ENCODE data around the gene TRAPPC3. TPM values are rescaled to one million over a fixed set of nuclear protein-coding genes. Genes with fewer than 3 reads are reported as not detected.

Gene TRAPPC3
- 59.4 and 90.6 TPM in 2 replicates for total RNA-seq

DNA sequence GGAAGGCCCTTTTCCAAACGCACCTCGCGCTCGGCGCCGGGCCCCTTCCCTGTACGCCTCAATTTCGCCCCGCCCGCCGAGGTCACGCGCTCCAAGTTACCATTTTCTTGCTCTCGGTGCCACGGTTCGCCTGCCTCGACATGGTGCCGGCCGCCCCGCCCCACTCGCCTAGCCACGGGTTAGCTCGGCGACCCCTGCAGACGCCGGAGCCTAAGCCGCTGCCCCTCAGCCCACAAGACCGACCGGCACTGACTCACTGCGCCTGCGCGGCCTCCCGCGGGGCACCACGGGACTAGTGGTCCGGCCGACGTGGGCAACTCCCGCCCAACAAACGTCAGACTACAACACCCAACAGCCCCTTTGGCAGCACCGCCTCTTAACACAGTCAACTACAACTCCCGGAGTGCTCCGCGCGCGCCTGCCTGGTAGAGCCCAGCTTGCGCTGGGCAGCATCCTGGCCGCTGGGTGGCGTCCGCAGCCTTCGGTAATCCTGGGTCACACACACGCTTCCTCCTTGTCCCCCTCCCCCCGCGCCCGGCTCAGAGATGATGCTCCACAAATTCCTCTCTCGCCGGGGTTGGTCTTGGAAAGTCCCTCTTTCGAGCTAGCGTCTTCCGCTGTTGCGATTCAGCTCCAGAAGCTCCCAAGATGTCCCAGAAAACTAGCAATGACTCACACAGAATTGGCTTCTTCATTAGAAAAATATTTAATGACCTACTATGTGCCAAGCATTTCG, at the start of gene TRAPPC3:
Gene TRAPPC3 (minus strand): TSS at position 250 of the 736 bp plus-strand sequence. CDS start 108 bp downstream, at position 142.

DNA sequence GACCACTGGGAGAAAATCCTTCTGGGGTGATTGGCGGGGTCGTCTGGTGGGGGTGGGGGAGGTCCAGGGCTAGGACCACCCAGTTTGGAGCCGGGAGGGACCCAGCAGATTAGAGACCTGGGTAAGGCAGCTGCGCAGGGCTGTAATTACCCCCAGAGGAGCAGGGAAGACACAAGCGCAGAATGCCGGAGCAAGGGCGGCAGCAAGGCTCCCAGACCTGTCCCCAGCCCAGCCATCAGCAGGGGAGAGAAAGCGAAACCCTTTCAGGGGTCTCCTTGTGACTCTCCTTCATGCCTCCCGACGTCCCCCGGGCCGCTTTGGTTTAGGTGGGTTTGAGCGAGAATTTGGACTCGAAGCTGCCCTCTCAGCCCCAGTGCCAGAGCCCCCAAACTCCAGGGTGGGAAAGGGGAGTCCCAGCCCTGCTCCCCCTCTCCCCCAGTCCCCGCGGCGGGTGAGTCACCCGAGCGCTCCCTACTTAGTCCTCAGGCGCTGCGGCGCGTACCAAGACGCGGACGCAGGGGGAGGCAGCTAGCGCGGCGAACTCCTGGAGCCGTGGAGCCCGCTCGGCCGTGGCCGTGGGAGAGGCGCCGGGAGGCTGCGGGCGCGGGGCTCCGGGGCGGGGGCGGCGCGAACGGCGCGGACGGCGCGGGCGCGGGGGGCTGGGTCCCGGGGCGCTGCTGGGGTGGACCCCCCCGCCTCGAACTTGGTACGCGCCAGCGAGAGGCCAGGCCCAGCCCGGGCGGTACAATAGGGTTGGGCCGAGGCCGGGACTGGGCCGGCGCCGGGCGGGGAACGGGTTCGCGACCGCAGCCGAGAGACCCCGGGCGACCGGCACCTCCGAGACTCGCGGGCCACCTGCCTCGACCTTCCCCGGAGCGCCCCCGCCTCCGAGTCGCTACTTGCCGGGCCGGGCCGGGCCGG, 6.4 kb upstream of the TRAPPC3 start, which contains the start of gene MAP7D1:
Gene MAP7D1 (plus strand): TSS at position 753 of the 921 bp plus-strand sequence. CDS start 258 bp downstream, outside the sequence.

DNA sequence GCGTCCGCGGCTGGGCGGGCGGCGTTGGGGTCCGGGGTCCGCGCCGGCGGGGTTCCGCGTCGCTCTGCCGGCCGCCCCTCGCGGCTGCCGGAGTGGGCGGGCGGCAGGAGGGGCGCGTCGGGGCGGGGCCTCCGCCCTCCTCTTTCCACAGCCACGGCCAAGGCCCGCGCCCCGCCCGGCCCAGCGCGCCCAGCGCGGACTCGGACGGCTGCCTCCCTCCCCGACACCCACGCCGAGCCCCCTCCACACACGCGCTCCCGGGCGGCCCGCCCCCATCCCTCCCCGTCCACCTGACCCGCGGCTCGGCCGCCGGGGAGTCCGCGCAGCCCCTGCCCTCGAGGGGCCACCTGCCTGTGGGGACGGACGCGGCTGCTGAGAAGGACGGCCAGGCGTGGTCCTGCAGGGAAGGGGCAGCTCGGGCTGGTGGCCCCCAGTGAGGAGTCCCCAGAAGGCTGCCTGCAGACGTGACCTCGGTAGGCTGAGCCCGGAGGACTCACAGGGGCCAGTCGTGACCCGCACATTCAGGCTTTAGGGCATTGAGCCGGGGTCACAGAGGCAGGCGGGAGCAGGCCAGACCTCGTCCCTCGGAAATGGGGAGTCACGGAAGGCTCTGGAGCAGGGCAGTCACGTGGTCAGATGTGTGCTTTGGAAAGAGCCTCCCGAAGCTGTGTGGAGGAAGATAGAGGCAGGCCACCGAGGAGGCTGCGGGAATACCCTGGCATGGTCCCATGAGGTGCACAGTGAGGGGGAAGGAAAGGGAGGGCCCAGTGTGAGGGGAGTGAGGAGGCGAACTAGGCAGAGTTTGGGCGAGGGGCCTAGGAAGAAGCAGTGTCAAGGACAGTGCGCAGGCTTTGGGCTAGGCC, 23.9 kb downstream of the TRAPPC3 start, which contains the start of gene COL8A2:
Gene COL8A2 (minus strand): TSS at position 94 of the 863 bp plus-strand sequence. CDS start 24,980 bp downstream, outside the sequence.

DNA sequence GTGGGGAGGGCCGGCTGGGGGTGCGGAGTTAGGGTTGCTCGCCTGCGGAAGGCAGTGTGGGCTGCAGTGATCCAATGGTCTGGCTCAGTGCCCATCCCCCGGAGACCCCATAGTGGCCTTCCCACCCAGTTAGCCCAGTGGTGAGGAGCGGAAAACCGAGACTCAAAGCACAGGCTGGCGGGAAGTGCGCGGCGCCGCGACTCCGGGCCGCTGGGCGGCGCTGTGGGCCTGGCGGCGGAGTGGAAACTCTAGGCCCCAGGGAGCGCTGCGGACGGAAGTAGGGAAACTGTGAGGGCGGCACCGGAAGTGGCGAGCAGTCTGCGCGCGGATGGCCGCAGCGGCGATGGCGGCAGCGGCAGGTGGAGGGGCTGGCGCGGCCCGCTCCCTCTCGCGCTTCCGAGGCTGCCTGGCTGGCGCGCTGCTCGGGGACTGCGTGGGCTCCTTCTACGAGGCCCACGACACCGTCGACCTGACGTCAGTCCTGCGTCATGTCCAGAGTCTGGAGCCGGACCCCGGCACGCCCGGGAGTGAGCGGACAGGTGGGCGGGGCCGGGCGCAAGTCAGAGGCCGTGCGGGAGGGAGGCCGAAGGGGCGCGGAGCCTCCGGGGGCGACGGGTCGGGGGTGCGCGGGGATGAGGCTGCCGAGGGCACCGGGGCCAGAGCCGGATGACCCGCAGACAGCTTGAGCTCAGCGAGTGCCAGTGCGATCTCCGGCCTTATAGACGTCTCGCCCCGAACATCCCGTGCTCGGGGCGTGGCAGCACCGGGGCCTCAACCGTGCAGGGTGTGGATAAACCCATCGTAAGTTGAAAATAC, 60.5 kb downstream of the TRAPPC3 start, which contains the start of gene ADPRS:
Gene ADPRS (plus strand): TSS at position 316 of the 816 bp plus-strand sequence. CDS start 13 bp downstream, at position 329.

Other genes starting within 250 kb of the TRAPPC3 start
- 4.4 and 31.0 TPM in 2 replicates for gene AGO3, start 218.4 kb downstream of the TRAPPC3 start, total RNA-seq
- gene TEKT2, start 65.4 kb downstream of the TRAPPC3 start, total RNA-seq: 0.25 TPM in 1 of 2 replicates, not detected in the other
- 27.0 and 42.4 TPM in 2 replicates for gene ADPRS, start 60.6 kb downstream of the TRAPPC3 start, total RNA-seq
- 0.16 and 1.8 TPM in 2 replicates for gene COL8A2, start 24.3 kb downstream of the TRAPPC3 start, total RNA-seq
- gene MAP7D1, start 6.7 kb upstream of the TRAPPC3 start, total RNA-seq: 66.9 and 108 TPM in 2 replicates
- gene THRAP3, start 75.0 kb upstream of the TRAPPC3 start, total RNA-seq: 88.2 and 101 TPM in 2 replicates
- gene SH3D21, start 156.9 kb upstream of the TRAPPC3 start, total RNA-seq: 0.81 and 2.1 TPM in 2 replicates
- 59.6 and 131 TPM in 2 replicates for gene EVA1B, start 174.2 kb upstream of the TRAPPC3 start, total RNA-seq
- 9.2 and 50.4 TPM in 2 replicates for gene STK40, start 236.4 kb upstream of the TRAPPC3 start, total RNA-seq
- 5.3 and 11.0 TPM in 2 replicates for gene LSM10, start 248.4 kb upstream of the TRAPPC3 start, total RNA-seq

All from bladder microvascular endothelial cell (primary cell).